Measurements from ENCODE around the gene COX17. TPM values are rescaled to one million over a fixed set of nuclear protein-coding genes. Genes with fewer than 3 reads are reported as not detected.

The COX17 gene
- total RNA-seq (10 to 100 TPM; 43.6 to 47.3 TPM), polyA plus RNA-seq (100 to 1,000 TPM in 1 of 2 donors, 10 to 100 TPM in 1; 74.9 to 170 TPM)
- long read RNA-seq, donor 1, transcript COX17-201 (3 exons, 684 nt): major isoform, 16 of 24 reads
- long read RNA-seq, donor 1, partial matches to known transcripts: 0 of 24 reads
- long read RNA-seq, donor 1, other reads (novel, unspliced or antisense): 7 of 24 reads
- long read RNA-seq, donor 2, transcript COX17-201 (3 exons, 684 nt): major isoform, 17 of 20 reads
- long read RNA-seq, donor 2, partial matches to known transcripts: 0 of 20 reads
- long read RNA-seq, donor 2, other reads (novel, unspliced or antisense): 3 of 20 reads

GRCh38 chr3:119676771-119677640 is at the start of gene COX17:
COX17 (minus strand) TSS chr3:119677406; CDS start chr3:119677310, 96 bp downstream.
- peak; percentile 95 for ATAC-seq (ENCODE audit: low FRiP score)
- intact Hi-C loops (cut with DNase I): loop anchor here in 1 of 2 donors (2.0 to 10.0 kb wide), 2 partner anchors 98 to 182 kb away; partner anchors contain the start of genes ADPRH and TIMMDC1
- Histone ChIP-seq H3K36me3 (ENCODE audit: control insufficient read depth in 1 of 2, insufficient read depth in 2 of 2, low read length in 1 of 2) (peaks cover 0 to 3% of the 10 kb centered on the region in 2 donors), H3K27me3 (ENCODE audit: control insufficient read depth in 1 of 2, insufficient read depth in 2 of 2, low read length in 1 of 2) (no peaks in the 10 kb centered on the region), H3K9me3 (ENCODE audit: control insufficient read depth, low read length) (no peaks in the 10 kb centered on the region), H3K27ac (ENCODE audit: low read depth in 1 of 2, low read length in 2 of 2) (peak within 1 kb of the TSS; percentile 61 to 92), H3K4me1 (ENCODE audit: control insufficient read depth in 1 of 2, insufficient read depth in 2 of 2, low read length in 2 of 2) (no peaks in the 10 kb centered on the region), H3K4me3 (ENCODE audit: low read length in 2 of 2) (peak within 1 kb of the TSS; percentile 79 to 81)
- WGBS, 2 donors: 0% methylated on average over 53 to 54 of the region's 54 CpGs
- peak; percentile 96 to 97 for DNase-seq

GRCh38 chr3:119726909-119727308 is 49.7 kb upstream of the COX17 start:
- H3K27me3 ChIP-seq (ENCODE audit: control insufficient read depth in 1 of 2, insufficient read depth in 2 of 2, low read length in 1 of 2): no peaks in the 10 kb centered on the region
- no peaks in the 10 kb centered on the region for H3K9me3 ChIP-seq (ENCODE audit: control insufficient read depth, low read length)
- intact Hi-C loops (cut with DNase I): no loop called here
- peaks cover 2% of the 10 kb centered on the region in 2 donors for H3K36me3 ChIP-seq (ENCODE audit: control insufficient read depth in 1 of 2, insufficient read depth in 2 of 2, low read length in 1 of 2)
- WGBS, 2 donors: 74 to 79% methylated on average over 2 of the region's 2 CpGs
- no peak overlapping the region for H3K4me3 ChIP-seq (ENCODE audit: low read length in 2 of 2)
- H3K27ac ChIP-seq (ENCODE audit: low read depth in 1 of 2, low read length in 2 of 2): no peak overlapping the region
- ATAC-seq (ENCODE audit: low FRiP score) (no peak), DNase-seq (no peak)
- H3K4me1 ChIP-seq (ENCODE audit: control insufficient read depth in 1 of 2, insufficient read depth in 2 of 2, low read length in 2 of 2): no peaks in the 10 kb centered on the region

DNA sequence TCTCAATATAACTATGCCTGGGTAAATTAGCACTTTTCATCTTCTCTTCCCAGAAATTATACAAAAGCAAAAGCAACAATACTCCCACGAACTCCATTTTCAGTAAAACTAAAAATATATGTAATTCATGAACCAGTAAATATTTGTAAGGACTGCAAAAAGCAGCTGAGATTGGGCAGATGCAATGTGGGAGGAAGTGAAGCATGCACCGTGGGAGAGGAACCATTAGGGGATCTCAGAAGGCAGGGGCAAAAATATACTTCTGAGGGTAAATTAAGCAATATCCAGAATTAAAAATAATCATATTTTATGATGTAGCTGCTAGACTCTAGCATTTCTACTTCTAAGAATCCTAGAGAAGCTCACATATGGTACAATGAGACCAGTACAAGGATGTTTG is 45.8 kb upstream of the COX17 start:
- H3K27me3 ChIP-seq (ENCODE audit: control insufficient read depth in 1 of 2, insufficient read depth in 2 of 2, low read length in 1 of 2): no peaks in the 10 kb centered on the region
- 37 to 45% methylated on average over 2 of the region's 2 CpGs for WGBS, 2 donors
- no peaks in the 10 kb centered on the region for H3K4me1 ChIP-seq (ENCODE audit: control insufficient read depth in 1 of 2, insufficient read depth in 2 of 2, low read length in 2 of 2)
- intact Hi-C loops (cut with DNase I): no loop called here
- no peak for DNase-seq
- ATAC-seq (ENCODE audit: low FRiP score): no peak
- H3K36me3 ChIP-seq (ENCODE audit: control insufficient read depth in 1 of 2, insufficient read depth in 2 of 2, low read length in 1 of 2): peaks cover 0 to 2% of the 10 kb centered on the region in 2 donors
- no peak overlapping the region for H3K27ac ChIP-seq (ENCODE audit: low read depth in 1 of 2, low read length in 2 of 2)
- no peaks in the 10 kb centered on the region for H3K9me3 ChIP-seq (ENCODE audit: control insufficient read depth, low read length)
- H3K4me3 ChIP-seq (ENCODE audit: low read length in 2 of 2): no peak overlapping the region

DNA sequence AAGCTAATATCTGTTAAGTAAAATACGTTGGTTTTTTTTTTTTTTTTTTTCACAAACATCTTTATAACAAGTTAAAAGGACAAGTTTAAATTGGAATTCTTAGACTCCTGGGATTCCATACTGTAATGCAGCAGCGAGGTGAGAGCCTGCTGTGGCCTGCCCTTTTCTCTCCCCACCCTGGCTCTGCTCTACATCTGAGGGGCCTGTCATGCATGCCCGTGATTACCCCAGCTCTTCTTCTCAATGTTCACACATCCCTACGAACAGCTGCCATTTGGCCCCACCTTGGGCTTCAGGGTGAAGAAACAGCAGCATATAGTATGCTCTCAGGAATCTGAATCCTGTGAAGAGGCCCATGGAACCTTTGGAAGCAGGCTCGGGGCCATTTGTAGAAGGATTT is 40.3 kb upstream of the COX17 start:
- Histone ChIP-seq H3K4me1 (ENCODE audit: control insufficient read depth in 1 of 2, insufficient read depth in 2 of 2, low read length in 2 of 2) (no peaks in the 10 kb centered on the region), H3K4me3 (ENCODE audit: low read length in 2 of 2) (no peak overlapping the region), H3K9me3 (ENCODE audit: control insufficient read depth, low read length) (no peaks in the 10 kb centered on the region), H3K36me3 (ENCODE audit: control insufficient read depth in 1 of 2, insufficient read depth in 2 of 2, low read length in 1 of 2) (no peaks in the 10 kb centered on the region), H3K27me3 (ENCODE audit: control insufficient read depth in 1 of 2, insufficient read depth in 2 of 2, low read length in 1 of 2) (no peaks in the 10 kb centered on the region), H3K27ac (ENCODE audit: low read depth in 1 of 2, low read length in 2 of 2) (no peak overlapping the region)
- WGBS, 2 donors: 71 to 76% methylated on average over 5 of the region's 5 CpGs
- no peak for ATAC-seq (ENCODE audit: low FRiP score)
- intact Hi-C loops (cut with DNase I): no loop called here
- DNase-seq: no peak

GRCh38 chr3:119716998-119717397 is 39.8 kb upstream of the COX17 start:
- DNase-seq (no peak), ATAC-seq (ENCODE audit: low FRiP score) (no peak)
- no peaks in the 10 kb centered on the region for H3K27me3 ChIP-seq (ENCODE audit: control insufficient read depth in 1 of 2, insufficient read depth in 2 of 2, low read length in 1 of 2)
- H3K36me3 ChIP-seq (ENCODE audit: control insufficient read depth in 1 of 2, insufficient read depth in 2 of 2, low read length in 1 of 2): no peaks in the 10 kb centered on the region
- H3K4me1 ChIP-seq (ENCODE audit: control insufficient read depth in 1 of 2, insufficient read depth in 2 of 2, low read length in 2 of 2): no peaks in the 10 kb centered on the region
- 79 to 95% methylated on average over 3 of the region's 3 CpGs for WGBS, 2 donors
- H3K9me3 ChIP-seq (ENCODE audit: control insufficient read depth, low read length): no peaks in the 10 kb centered on the region
- no peak overlapping the region for H3K27ac ChIP-seq (ENCODE audit: low read depth in 1 of 2, low read length in 2 of 2)
- H3K4me3 ChIP-seq (ENCODE audit: low read length in 2 of 2): no peak overlapping the region
- intact Hi-C loops (cut with DNase I): no loop called here

GRCh38 chr3:119715105-119715504 is 37.9 kb upstream of the COX17 start:
- Histone ChIP-seq H3K9me3 (ENCODE audit: control insufficient read depth, low read length) (no peaks in the 10 kb centered on the region), H3K4me3 (ENCODE audit: low read length in 2 of 2) (no peak overlapping the region), H3K36me3 (ENCODE audit: control insufficient read depth in 1 of 2, insufficient read depth in 2 of 2, low read length in 1 of 2) (no peaks in the 10 kb centered on the region), H3K27ac (ENCODE audit: low read depth in 1 of 2, low read length in 2 of 2) (no peak overlapping the region), H3K27me3 (ENCODE audit: control insufficient read depth in 1 of 2, insufficient read depth in 2 of 2, low read length in 1 of 2) (no peaks in the 10 kb centered on the region), H3K4me1 (ENCODE audit: control insufficient read depth in 1 of 2, insufficient read depth in 2 of 2, low read length in 2 of 2) (no peaks in the 10 kb centered on the region)
- ATAC-seq (ENCODE audit: low FRiP score) (no peak), DNase-seq (no peak)
- 96% methylated on average over 2 of the region's 2 CpGs for WGBS, 2 donors
- intact Hi-C loops (cut with DNase I): no loop called here

GRCh38 chr3:119703820-119704531 is 26.8 kb upstream of the COX17 start:
- H3K4me3 ChIP-seq (ENCODE audit: low read length in 2 of 2): no peak overlapping the region
- no peaks in the 10 kb centered on the region for H3K4me1 ChIP-seq (ENCODE audit: control insufficient read depth in 1 of 2, insufficient read depth in 2 of 2, low read length in 2 of 2)
- H3K27me3 ChIP-seq (ENCODE audit: control insufficient read depth in 1 of 2, insufficient read depth in 2 of 2, low read length in 1 of 2): no peaks in the 10 kb centered on the region
- 67 to 68% methylated on average over 8 of the region's 8 CpGs for WGBS, 2 donors
- intact Hi-C loops (cut with DNase I): no loop called here
- DNase-seq (no peak), ATAC-seq (ENCODE audit: low FRiP score) (no peak)
- H3K9me3 ChIP-seq (ENCODE audit: control insufficient read depth, low read length): no peaks in the 10 kb centered on the region
- no peaks in the 10 kb centered on the region for H3K36me3 ChIP-seq (ENCODE audit: control insufficient read depth in 1 of 2, insufficient read depth in 2 of 2, low read length in 1 of 2)
- H3K27ac ChIP-seq (ENCODE audit: low read depth in 1 of 2, low read length in 2 of 2): no peak overlapping the region
